NCI-H1417 treated with DMSO at 0.1 percent for 48 hours (cell line): ENCODE results near the gene BMX.

ENCODE experiments used
- DNase-seq: peaks from one replicate; lab custom pipeline; 2025; lab: John Stamatoyannopoulos, UW

BMX gene

DNA sequence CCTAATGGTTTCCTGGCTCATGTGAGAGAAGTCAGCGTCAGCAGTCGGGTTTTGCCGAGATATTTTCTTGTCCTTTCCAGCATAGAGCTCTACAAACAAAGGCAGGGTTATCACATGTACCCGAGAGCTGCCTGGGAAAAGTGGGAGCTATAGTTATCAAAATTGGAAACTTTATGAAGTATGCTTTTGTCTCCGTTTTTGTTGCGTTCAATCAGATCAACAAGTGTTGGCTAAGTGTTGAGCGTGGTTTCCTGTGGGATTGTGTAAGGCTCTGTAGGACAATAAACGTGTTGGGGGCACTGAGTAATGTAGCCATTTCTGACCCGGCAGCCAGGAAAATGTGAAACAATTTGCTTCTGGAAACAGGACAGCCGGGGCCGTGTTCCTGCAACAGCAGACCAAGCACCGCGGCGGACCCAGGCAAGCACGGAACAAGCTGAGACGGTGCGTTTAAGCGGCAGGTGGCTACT, at the start of gene BMX:
Gene BMX (plus strand): TSS at position 311 of the 470 bp plus-strand sequence. CDS start 7,547 bp downstream, outside the sequence.
- no peak for DNase-seq

DNA sequence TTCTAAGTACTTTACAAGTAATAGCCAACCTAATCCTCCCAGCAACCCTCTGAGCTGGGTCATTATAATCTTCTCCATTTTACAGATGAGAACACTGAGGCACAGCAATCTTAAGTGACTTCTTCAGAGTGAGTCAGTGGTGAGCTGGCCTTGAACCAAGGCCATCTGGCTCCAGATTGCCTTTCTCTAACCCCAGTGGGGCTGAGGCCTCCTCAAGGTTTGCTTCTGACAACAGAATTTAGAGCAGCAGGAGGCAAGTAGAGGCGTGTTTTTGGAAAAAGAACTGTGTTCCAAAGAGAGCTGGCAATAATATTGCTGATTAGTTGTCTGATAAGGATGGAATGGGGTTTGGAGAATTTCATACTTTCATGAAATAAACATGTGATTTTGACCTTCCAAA, 48.7 kb upstream of the BMX start:
- no peak for DNase-seq

DNA sequence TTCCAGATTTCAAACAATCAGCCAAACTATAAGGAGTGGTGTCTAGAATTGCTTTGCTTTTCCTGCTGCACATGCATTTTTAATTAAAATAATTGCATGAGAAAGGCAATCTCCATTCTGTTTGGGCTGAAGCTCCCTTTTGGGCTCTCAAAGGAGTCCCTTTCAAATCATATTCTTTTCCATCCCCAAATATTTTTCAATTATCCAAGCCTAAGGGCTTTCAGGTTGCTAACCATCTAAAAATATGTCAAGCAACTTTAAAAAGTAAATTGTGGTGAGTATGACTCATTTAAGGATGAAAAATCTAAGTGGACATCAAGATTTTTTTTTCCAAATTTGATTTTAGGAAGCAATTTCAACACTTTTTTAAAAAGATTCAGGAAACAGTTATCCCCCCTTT, 35.9 kb upstream of the BMX start:
- no peak for DNase-seq

DNA sequence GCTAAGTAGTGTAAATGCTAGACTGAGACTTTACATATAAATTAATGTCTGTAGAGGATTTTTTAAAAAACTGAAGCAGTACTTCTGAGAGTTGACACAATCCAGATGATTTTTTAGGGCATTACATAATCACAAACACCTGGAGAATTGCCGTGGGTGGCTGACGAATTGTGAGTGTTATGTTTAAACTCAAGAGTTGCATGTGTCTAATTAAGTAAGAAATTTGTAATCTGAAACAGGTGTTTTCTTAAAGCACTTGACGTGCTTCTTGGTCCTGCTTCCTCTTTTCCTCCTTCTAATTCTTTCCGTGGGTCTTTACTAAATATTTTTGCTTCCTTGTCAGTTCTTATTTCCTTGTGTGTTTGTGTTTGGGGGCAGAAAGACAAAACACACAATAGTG, 35.3 kb upstream of the BMX start:
- no peak for DNase-seq

DNA sequence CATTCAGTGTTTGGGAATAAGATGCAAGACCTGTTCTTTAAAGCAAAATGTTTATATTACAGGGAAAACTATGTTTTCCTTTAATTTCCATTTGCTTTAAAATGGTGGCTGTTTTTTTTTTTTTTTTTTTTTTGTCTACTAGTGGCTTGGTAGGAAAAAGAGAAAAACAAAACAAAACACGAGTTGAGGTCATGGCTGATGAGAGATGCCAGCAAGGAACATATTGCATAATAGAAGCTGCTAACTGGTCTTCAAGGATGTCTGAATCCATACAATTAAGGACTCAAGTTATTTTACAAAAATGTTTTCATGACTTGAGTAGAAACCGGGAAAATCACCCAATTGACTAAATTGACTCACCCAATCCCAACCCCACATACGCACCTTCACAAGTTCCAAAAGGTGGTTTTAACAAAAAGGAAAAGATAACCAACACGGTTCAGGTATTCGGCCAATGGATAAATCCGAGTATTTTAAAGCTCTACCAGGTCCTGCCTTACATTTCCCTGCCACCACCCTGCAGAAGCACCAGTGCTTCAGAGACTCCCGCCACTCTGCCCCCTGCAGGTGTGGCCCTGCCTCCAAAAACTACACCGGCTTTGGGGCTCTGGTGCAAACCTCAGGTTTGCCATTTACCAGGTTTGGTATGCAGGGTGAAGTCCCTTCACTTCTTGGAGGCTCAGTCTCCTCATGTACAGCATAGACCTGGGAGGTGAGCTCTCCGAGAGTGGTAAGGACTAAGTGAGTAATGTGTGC, 34.5 kb upstream of the BMX start:
- no peak for DNase-seq

DNA sequence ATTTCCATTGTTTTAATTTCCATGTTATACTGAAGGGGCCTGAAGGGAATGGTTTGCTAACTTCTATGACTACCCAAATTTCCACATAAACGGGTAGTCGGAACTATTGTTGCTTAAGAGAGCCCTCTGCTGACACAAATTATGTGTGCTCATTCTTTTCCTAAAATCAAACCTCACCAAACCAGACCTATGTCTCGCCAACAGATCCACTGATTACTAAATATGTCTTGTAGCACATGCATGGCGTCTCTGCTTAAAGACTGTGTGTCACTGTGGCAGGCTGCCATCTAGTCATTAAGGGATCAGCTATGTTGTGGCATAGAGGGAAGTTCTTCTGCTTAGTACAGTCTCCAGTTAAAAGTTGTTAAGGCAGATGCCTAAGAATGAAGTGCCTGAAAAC, 32.6 kb upstream of the BMX start:
- no peak for DNase-seq

DNA sequence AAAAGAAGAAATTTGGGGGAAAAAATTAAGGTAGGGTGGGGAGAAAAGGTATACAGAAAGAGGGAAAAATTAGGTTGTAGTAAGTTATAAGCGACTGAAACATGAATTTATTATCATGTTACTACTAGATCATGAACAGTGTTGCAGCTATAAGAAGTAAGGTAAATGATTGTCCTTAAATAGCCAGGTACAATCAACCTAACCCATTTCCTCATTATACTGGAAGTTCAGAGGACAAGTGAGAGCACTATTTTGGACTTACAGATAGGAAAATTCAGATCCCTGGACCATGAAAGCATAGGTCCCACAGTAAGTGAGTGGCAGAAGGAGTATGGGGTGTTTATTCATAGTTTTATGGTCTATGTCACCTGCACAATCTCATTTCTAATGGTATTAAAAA, 31.0 kb upstream of the BMX start:
- no peak for DNase-seq

DNA sequence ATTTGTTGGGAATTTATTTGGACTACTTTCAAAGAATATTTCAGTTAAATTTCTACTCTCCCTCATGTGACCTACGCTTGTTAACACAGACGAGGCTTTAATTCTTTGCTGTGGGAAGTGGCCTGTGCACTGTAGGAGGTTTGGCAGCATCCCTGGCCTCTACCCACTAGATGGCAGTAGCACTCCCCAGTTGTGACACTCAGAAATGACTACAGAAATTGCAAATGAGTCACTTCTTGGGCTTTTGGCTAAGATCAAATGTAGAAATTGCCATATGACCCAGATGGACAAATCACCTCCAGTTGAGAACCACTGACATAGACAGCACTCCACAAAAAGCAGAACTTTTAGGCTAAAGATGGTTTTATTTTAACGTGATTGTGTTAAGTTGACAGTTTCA, 29.6 kb upstream of the BMX start:
- no peak for DNase-seq

DNA sequence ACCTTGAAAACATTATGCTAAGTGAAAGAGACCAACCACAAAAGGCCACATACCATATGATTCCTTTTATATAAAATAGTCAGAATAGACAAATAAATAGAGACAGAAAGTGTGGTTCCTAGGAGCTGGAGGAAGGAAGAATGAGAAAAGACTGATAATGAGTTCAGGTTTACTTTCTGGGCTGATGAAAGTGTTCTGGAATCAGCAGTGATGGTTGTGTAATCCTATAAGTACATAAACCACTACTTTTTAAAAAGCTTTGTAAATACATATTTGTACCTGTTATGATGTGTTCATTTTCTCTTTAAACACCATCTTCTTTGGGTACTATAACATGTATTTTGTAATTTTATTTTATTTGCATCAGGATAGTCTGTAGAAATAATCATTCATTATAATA, 28.1 kb upstream of the BMX start:
- no peak for DNase-seq

DNA sequence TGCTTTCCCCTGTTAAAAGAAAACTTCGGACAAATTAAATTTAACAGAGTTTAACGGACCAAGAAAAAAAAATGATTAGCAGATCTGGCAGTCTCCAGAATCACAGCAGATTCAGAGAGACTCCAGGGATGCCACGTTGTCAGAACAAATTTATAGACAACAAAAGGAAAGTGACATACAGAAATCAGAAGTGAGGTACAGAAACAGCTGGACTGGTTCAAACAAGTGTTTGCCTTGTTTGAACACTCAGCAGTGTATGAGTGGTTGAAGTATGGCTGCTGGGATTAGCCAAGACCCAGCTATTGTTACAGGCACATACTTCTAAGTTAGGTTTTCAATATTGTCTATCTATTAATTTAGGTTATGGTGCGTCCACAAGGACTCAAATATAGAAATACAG, 26.6 kb upstream of the BMX start:
- no peak for DNase-seq

DNA sequence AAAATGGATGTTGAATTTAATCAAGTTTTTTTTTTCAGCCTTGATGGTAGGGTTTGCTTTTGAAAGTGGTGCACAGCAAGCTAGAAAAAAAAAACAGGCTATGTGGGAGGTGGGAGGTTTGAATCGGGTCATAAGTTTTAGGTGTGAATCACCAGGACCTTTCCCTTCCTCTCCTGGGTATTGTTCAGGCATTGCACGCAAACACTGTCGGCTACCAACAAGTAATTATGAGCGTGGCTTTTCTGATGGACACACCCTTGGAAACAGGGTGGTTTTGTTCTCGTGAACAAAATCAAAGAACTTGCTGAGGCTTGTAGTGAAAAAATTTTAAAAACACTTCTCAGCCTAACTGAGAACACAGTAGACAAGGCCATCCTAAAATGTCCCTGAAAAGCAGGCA, 25.6 kb upstream of the BMX start:
- no peak for DNase-seq

DNA sequence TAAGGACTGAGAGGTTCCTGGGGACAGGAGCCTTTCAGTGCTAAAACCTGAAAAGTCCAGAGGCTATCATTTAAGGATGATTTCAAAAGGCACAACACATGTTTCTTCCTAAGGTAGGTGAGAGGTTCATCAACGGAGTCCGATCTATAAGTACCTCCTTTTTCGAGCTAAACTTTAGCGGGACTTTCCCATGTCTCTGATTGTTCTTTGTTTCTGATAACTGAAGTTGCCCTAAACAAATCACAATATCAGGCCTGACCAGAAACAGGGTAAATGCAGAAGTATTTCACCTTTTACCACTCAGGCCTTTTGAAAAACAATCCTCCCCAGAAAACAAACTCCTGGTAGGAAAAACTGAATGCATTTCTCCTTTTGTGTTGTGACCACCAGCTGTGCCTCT, 25.1 kb upstream of the BMX start:
- DNase-seq = no peak

DNA sequence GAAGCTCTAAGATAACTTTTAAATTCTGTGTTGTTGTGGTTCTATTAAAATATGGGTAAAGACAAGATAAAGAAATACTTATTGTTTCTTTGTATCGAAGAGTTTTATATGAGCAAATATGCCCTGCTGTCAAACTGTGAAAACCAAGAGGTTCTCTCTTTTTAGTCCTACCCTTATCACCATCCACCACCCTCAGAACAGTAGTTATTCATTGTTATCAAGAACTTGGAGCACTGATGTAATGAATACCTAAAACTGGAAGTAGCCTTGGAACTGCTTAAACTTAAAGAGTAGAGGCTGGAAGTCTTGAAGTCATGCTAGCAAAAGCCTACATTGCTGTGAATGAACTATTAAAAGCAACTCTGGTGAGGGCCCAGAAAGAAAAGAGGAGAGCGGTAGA, 16.7 kb upstream of the BMX start:
- no peak for DNase-seq

DNA sequence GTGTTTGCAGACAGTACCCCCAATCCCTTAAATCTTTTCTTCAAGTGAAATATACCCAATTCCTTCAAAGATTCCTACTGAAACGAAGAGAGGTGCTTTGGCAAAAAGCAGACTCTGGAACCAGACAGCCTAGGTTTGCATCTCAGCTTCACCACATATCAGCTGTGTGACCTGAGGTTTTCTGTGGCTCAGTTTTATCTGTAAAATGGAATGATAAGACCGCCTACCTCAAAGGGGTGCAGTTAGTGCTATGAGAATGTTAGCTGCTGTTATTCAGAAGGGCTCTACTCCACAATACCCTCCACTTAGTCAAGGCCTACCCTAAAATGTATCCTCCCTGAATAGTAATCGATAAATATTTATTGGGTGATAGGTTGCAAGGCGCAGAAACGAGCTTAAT, 8.1 kb upstream of the BMX start:
- no peak for DNase-seq

DNA sequence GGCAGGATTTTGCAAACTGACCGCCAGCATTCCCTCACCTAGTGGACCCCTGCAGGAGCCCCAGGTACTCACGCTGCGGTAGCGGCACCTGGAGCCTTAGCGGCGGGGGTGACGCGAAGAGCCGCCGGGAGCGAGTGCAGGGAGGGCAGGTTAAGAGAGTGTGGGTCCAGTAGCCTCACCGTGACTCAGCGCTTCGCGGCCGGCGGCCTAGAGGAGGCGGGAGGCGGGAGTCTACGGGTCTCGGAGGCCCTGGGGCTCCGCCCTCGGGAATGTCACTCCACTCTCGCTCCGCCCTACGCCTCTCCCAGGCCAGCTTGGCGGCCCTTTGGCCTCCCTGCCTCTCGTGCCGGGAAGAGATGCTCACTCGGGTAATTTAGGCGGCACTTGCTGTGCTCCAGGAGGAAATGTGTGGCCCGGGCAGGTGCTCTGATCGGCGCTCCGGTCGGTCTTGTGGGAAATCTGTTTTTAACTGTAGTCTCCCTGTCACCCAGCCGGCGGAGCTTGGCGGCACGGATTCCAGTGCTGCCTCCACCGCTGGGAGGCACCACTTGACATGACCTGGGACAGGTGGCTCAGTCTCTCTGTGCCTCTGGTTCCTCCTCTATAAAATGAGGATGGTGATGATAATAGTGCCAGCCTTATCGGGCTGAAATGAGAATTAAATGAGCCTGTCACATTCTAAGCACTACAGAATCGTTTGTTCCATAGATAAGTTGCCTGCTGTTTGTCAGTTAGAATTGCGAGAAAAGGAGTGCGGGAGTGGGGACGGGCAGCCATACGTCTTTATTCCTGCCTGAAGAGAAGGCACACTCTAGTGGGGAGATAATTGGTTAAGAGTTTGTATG, 7.3 kb upstream of the BMX start, which contains the start of gene PIR:
Gene PIR (minus strand): TSS at position 216 of the 845 bp plus-strand sequence. CDS start 2,076 bp downstream, outside the sequence.
- DNase-seq = peak; percentile 80

DNA sequence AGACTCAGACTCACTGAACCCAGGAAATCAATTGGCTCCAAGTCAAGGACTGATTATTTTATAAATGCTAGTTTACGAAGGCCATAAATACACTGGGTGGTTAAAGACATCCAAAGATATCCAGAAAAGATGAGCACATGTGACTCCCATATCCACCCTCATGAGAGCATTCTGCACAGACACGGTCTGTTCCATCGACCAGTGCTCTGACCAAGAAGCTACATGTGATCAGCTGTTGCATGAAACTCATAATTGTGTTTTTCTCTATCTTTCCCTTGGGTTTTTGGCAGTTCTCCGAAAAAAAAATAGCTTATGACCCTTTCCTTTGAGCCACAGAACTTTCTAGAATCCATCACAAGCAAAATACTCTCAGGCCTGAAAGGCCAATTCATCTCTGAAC, 4.8 kb upstream of the BMX start:
- DNase-seq = no peak

DNA sequence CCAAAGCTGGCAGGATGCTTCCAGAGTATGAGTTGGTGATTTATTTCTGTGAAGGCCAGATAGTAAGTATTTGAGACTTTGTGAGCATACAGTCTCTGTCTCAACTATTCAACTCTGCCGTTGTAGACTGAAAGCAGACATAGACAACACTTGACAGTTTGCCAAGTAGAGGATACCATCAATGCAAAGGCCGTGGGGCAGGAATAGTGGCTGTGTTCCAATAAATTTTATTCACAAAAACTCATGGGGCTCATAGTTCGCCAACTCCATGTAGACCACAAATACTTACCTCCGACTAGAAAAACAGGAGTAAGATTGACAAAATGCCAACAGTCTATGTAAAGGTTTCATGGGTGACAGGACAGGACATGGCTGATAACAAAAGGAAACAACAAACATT, 3.8 kb upstream of the BMX start:
- no peak for DNase-seq

DNA sequence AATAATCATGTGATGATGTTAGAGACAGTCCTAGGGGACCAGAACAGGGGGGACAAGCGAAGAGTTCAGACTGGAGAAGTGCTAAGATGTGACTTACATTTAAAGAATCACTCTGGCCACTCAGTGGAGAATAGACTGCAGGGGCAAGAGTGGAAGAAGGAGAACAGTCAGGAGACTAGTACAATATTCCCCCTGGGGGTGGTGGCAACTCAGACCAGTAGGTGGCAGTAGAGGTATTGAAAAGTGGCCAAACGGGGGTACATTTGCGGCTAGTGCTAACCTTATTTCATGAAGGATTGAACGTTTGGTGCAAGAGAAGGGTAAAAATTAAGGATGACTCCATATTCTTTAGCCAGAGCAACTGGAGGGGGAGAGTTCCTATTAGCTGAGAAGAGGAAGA, 2.7 kb upstream of the BMX start:
- DNase-seq = peak; percentile 25

DNA sequence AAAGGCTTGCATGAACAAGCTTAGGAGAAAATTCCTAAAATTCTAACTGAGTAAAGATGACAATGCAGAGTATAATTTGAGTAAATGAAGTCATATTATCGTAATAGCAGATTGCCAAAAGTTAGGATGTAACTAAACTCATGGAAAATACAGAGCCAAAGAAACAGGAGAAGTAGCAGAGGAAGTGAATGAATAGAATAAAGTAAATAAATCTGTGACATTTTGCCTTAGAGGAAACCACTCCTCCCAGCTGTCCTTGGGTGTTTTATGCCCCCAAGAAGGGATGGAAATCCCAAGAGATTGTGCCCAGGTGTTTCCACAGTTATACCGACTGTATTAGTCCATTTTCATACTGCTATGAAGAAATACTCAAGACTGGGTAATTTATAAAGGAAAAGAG, 1.9 kb upstream of the BMX start:
- DNase-seq = no peak

DNA sequence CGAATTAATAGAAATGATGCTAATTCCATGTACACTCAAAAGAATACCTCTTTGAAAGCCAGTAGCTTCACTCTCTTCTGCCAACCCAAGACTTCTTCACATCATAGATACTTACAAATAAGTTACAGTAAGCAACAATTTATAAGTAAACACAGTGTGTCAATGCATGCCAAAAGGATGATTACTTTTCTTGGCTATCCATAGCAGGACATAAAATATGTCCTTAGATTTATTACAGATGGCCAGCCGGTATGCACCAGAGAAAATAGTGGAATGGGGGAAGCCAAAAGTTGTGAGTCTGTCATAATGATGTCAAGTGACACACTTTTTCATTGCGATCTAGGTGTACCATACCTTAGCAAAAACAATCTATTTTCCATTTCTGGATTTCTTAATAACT, 631 bp upstream of the BMX start:
- DNase-seq = no peak

DNA sequence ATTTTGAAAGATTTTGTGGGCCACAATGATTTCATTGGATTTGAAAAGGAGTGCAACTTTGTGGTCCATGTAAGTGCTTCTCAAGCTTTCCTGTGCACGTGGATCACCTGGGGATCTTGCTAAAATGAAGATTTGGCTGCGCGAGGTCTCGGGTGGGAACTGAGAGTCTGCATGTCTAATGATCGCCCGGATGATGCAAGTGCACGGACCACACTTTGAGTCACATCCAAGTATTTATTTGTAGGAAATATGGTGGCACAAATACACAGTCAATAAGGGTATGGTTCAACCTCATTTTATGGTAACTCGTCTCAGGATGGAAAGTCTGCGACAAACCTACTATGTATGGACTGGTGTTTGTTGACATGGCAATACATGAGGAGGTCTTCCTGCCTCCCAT, 899 bp downstream of the BMX start:
- DNase-seq = no peak

DNA sequence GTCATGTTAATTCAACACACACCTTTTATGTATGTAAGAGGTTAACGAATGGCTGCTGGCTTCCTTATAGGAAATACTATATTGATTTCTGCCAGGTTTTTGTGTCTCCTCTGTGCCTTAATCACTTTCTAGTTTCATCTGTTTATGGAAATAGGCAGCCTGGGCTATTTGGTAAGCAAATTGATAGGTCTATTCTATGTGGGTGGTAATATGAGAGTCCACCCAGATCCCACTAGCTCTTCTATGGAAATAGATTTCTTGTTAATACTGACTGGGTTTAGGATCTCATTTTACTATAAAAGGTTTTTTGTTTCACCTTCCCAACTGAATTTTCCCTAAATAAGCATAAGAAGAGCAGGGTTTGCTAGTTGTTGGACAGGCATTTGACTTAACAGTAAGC, 4.1 kb downstream of the BMX start:
- no peak for DNase-seq

DNA sequence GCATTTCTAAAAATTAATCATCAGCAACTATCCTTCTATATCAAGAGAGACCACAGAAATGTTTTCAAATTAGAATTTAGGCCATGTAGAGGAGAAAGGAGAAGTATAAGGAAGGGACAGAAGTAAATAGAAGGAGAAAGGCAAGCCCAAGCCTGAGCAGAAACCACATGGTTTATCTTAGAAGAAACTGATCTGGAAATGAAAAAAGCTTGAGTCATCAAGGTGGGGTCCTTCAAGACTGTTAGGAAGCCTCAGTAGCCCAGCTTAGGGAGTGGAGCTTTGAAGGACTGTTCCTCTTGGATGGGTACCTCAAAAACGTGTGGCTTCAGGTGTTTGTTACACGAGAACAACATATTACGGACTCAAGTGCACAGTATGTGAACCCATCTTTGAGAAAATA, 4.5 kb downstream of the BMX start:
- DNase-seq = no peak
